K562 (cell line): ENCODE measurements around the gene TMEM60. TPM values are rescaled to one million over a fixed set of nuclear protein-coding genes. Genes with fewer than 3 reads are reported as not detected.

Experiments used
- ATAC-seq: fragments of 200-7000 bp; cut with Tn5 transposase; 3 replicates; pipeline ENCODE4 v1.9.1; 2020; ENCODE audit warnings: moderate library complexity
- BruUV-seq: library from RNA; stranded (reverse); fragments of 400-500 nt; replicated peaks from 2 replicates; lab custom pipeline; 2021; lab: Mats Ljungman, UMichigan
- CTCF ChIA-PET: fragments of 300-600 bp; formaldehyde crosslinking; extraction: SDS; loops from one replicate; lab custom pipeline; 2021; ENCODE audit warnings: low intra/inter-chr PET ratio; lab: Yijun Ruan, JAX
- POLR2A ChIA-PET: fragments of 300-600, 350-650 bp; sonication (Branson Sonifier 250); formaldehyde crosslinking; extraction: SDS; loops from one replicate; lab custom pipeline; 2021; ENCODE audit warnings: antibody characterized with exemption, inconsistent platforms; lab: Yijun Ruan, JAX
- DNase-seq, 4 experiments: peaks; one replicate each; pipeline versions ENCODE4 v3.0.0 to v3.0.0-alpha.2; 2011 to 2018; ENCODE audit warnings: low spot score in 3 of 4, mixed read lengths in 3 of 4; ENCODE audit errors: extremely low read depth in 1 of 4
- FAIRE-seq: peaks from 2 replicates; lab custom pipeline; 2011; peaks lifted over from hg19 to GRCh38; lab: Jason Lieb, UNC
- H2AFZ ChIP-seq: 2 replicates; pipeline ENCODE4 v1.6.0; 2011; ENCODE audit warnings: low read depth, low read length, control low read depth, inconsistent platforms
- H3K27ac ChIP-seq: fragments of 200-600 bp; 3 replicates; pipeline ENCODE4 v1.8.0; 2011; ENCODE audit warnings: low read depth, mild to moderate bottlenecking, control low read depth, inconsistent platforms, low read length, moderate library complexity, mixed read lengths; ENCODE audit errors: extremely low read depth
- H3K27me3 ChIP-seq, 2 experiments: fragments of 300-600 bp in 1 of 2; 2 replicates in 1 of 2; 3 replicates in 1 of 2; pipeline versions ENCODE4 v1.6.0 to v1.8.0; 2011; ENCODE audit warnings: inconsistent platforms in 2 of 2, low read length in 2 of 2, mild to moderate bottlenecking in 1 of 2, mixed read lengths in 1 of 2, moderate library complexity in 1 of 2; ENCODE audit not compliant: control insufficient read depth in 2 of 2, insufficient read depth in 2 of 2
- H3K36me3 ChIP-seq: fragments of 300-600 bp; 3 replicates; pipeline ENCODE4 v1.8.0; 2011; ENCODE audit warnings: mild to moderate bottlenecking, low read length, inconsistent platforms; ENCODE audit not compliant: control insufficient read depth, insufficient read depth
- H3K4me1 ChIP-seq, 2 experiments: fragments of 200-600 bp in 1 of 2; replicated peaks in 1 of 2; 2 replicates in 1 of 2; 3 replicates in 1 of 2; pipeline versions ENCODE4 v1.5.1 to v1.8.0; 2011; ENCODE audit warnings: inconsistent platforms in 2 of 2, low read length in 2 of 2, mild to moderate bottlenecking in 1 of 2, mixed read lengths in 1 of 2, moderate library complexity in 1 of 2; ENCODE audit not compliant: control insufficient read depth in 2 of 2, insufficient read depth in 2 of 2
- H3K4me2 ChIP-seq: 2 replicates; pipeline ENCODE4 v1.6.1; 2011; ENCODE audit warnings: low read length, control low read depth, inconsistent platforms, mixed read lengths; ENCODE audit not compliant: insufficient read depth
- H3K4me3 ChIP-seq: fragments of 200-600 bp; sonication (generic), shearing (Covaris generic); 2 replicates; pipeline ENCODE4 v1.5.1; 2016; ENCODE audit warnings: control low read depth, inconsistent platforms
- H3K79me2 ChIP-seq: fragments of 200-600 bp; 3 replicates; pipeline ENCODE4 v1.8.0; 2011; ENCODE audit warnings: low read length, inconsistent platforms; ENCODE audit not compliant: control insufficient read depth, insufficient read depth
- H3K9ac ChIP-seq, 2 experiments: 2 replicates each; pipeline versions ENCODE4 v1.6.0 to v1.6.1; 2011; ENCODE audit warnings: low read depth in 2 of 2, low read length in 2 of 2, control low read depth in 1 of 2, inconsistent platforms in 1 of 2, mild to moderate bottlenecking in 1 of 2, mixed read lengths in 1 of 2; ENCODE audit not compliant: insufficient read depth in 1 of 2
- H3K9me1 ChIP-seq: one replicate; pipeline ENCODE4 v1.6.0; 2011; ENCODE audit warnings: inconsistent platforms, mild to moderate bottlenecking, low read length, moderate library complexity; ENCODE audit not compliant: control insufficient read depth, insufficient read depth
- H3K9me3 ChIP-seq: replicated peaks from 2 replicates; pipeline ENCODE4 v1.5.1; 2011; ENCODE audit warnings: low read depth, low read length, inconsistent platforms; ENCODE audit not compliant: control insufficient read depth, insufficient read depth
- H4K20me1 ChIP-seq: replicated peaks from 2 replicates; pipeline ENCODE4 v1.6.1; 2011; ENCODE audit warnings: low read length, inconsistent platforms, mixed read lengths; ENCODE audit not compliant: control insufficient read depth, insufficient read depth
- ARID1B ChIP-seq: fragments of 450-650 bp; IDR thresholded peaks from 2 replicates; pipeline ENCODE4 v1.6.1; 2016; ENCODE audit warnings: antibody characterized with exemption, mild to moderate bottlenecking, inconsistent platforms
- DIDO1 ChIP-seq: fragments of 450-650 bp; IDR thresholded peaks from 2 replicates; pipeline ENCODE4 v1.6.1; 2016; ENCODE audit warnings: low read depth, missing biosample characterization, missing genetic modification characterization
- GTF3C2 ChIP-seq: IDR thresholded peaks from 3 replicates; pipeline ENCODE4 v1.6.1; 2011; ENCODE audit warnings: borderline replicate concordance, mild to moderate bottlenecking, moderate library complexity; ENCODE audit not compliant: insufficient read length; ENCODE audit errors: extremely low read depth
- HDAC3 ChIP-seq: fragments of 450-650 bp; IDR thresholded peaks from 2 replicates; pipeline ENCODE4 v1.6.1; 2018; ENCODE audit warnings: borderline replicate concordance, mild to moderate bottlenecking, moderate library complexity; ENCODE audit not compliant: partially characterized antibody
- MAZ ChIP-seq, 2 experiments: fragments of 450-650 bp in 1 of 2; sonication (generic) in 1 of 2; formaldehyde crosslinking; IDR thresholded peaks in 1 of 2; conservative IDR thresholded peaks in 1 of 2; 2 replicates each; pipeline versions ENCODE4 v1.4.0 to v1.5.0; 2020; ENCODE audit warnings: mild to moderate bottlenecking in 1 of 2, missing genetic modification reagents in 1 of 2
- NFATC3 ChIP-seq: fragments of 450-650 bp; IDR thresholded peaks from 2 replicates; pipeline ENCODE4 v1.6.1; 2017; ENCODE audit warnings: mild to moderate bottlenecking
- POLR2H ChIP-seq: IDR thresholded peaks from 2 replicates; pipeline ENCODE4 v1.6.1; 2016; ENCODE audit warnings: missing genetic modification characterization, low read depth, mild to moderate bottlenecking, control low read depth, missing compliant biosample characterization, moderate library complexity
- STAT5A ChIP-seq: IDR thresholded peaks from 2 replicates; pipeline ENCODE4 v1.6.1; 2012; ENCODE audit warnings: low read length, inconsistent platforms, borderline replicate concordance
- TAF9B ChIP-seq: fragments of 450-650 bp; IDR thresholded peaks from 2 replicates; pipeline ENCODE4 v1.6.1; 2018; ENCODE audit warnings: mild to moderate bottlenecking; ENCODE audit not compliant: partially characterized antibody
- TEAD2 ChIP-seq: fragments of 450-650 bp; IDR thresholded peaks from 2 replicates; pipeline ENCODE4 v1.6.1; 2016; ENCODE audit warnings: missing genetic modification characterization, control low read depth, missing compliant biosample characterization
- ZNF512 ChIP-seq: IDR thresholded peaks from 2 replicates; pipeline ENCODE4 v1.6.1; 2016; ENCODE audit warnings: missing genetic modification characterization, missing compliant biosample characterization
- whole genome bisulfite sequencing: fragments of 100-300 bp; shearing (Covaris generic); methylation state at CpG from one replicate; pipeline ENCODE4 v1.1.6; 2016; ENCODE audit warnings: low coverage, mixed read lengths; ENCODE audit not compliant: insufficient coverage; ENCODE audit errors: missing lambda C conversion rate; 5-methylcytosine and 5-hydroxymethylcytosine counted together
- in situ Hi-C: fragments of 300-500 bp; cut with MboI; formaldehyde crosslinking; loops from 4 replicates; pipeline ENCODE4 v1.15.0; 2018; ENCODE audit warnings: inconsistent platforms, mixed read lengths
- intact Hi-C: fragments of 100-400 bp; cut with micrococcal nuclease; formaldehyde crosslinking; loops from 2 replicates; pipeline ENCODE4 v1.14.2; 2022
- polyA plus RNA-seq, 8 experiments: library from polyadenylated mRNA; depleted of rRNA in 4 of 8; stranded (reverse) in 5 of 8; unstranded in 3 of 8; fragments of >200 nt; fragmentation: Nextera tagmentation in 2 of 8; fragmentation: Illumina TruSeq in 1 of 8; extraction: Ambion mirVana in 2 of 8; extraction: Trizol in 1 of 8; gene quantifications; 2 replicates each; pipeline versions ENCODE4 v1.2.1 to v1.2.3, GENCODE V29; 2011 to 2014; ENCODE audit warnings: inconsistent platforms in 1 of 8, missing spikeins in 1 of 8
- total RNA-seq, 7 experiments: library from RNA; depleted of rRNA in 6 of 7; stranded (reverse); fragments of >200 nt in 6 of 7; fragmentation: Illumina TruSeq in 2 of 7; extraction: Trizol in 2 of 7; gene quantifications; 2 replicates each; pipeline versions ENCODE4 v1.2.1 to v1.2.3, GENCODE V29; 2011 to 2021; ENCODE audit warnings: low replicate concordance in 1 of 7

Gene TMEM60
- total and polyA plus RNA-seq, 9 of the 15 experiments (the other 6 are each of a cell fraction or from before 2014, with no cell fraction given) = 12.5 to 140 (median 38.4) TPM

DNA sequence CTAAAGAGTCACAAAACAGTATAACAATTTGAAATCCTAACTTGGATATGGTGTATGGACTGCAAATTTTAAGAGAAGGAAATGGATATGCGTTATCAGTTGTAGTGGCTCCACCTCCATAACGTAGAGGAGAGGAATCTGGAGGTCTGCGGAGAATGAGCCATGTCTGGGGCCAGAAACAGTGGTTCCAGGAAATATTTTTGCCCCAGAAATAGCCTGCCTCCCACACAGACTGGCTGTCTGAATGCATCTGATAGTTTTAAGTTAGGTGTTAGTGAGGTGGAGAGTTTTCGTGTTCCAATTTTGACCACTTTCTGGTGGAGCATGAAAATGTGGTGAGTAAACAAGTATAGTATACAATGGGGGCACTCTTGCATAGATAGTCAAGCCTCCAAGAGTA, 1.9 kb upstream of the TMEM60 start:
- no peaks in the 10 kb centered on the region for H4K20me1 ChIP-seq
- H3K27me3 ChIP-seq = no peaks in the 10 kb centered on the region
- peaks cover 96% of the 10 kb centered on the region for H3K79me2 ChIP-seq
- FAIRE-seq (peak; percentile 93), DNase-seq (peak; percentile 48 to 90 (median 68)), ATAC-seq (peak; percentile 40)
- ChIA-PET CTCF (no interaction called here), POLR2A (interaction anchor here (1.4 kb wide), 1 partner anchor 30 kb away, joined by 5 read pairs; no protein-coding TSS in a partner anchor)
- intact Hi-C loops (loop anchor here (1.0 kb wide), 1 partner anchor 103 kb away; no protein-coding TSS in a partner anchor), in situ Hi-C loops (no loop called here)
- no peaks in the 10 kb centered on the region for H3K9me3 ChIP-seq
- H3K4me2 ChIP-seq = peak overlapping the region; percentile 92
- peaks cover 20% of the 10 kb centered on the region for H3K36me3 ChIP-seq
- H3K4me3 ChIP-seq = peak overlapping the region; percentile 75
- H3K4me1 ChIP-seq = peaks cover 16 to 25% of the 10 kb centered on the region in 2 experiments; a peak in 4 of 5 replicates
- H3K27ac ChIP-seq = peak overlapping the region; percentile 86
- BruUV-seq = TSS peak; percentile 38
- WGBS = 2% methylated on average over 4 of the region's 4 CpGs
- peak overlapping the region in 1 of 2 experiments; percentile 87; a peak in 3 of 4 replicates for H3K9ac ChIP-seq
- H3K9me1 ChIP-seq = no peaks in the 10 kb centered on the region
- peak overlapping the region; percentile 2; the same call in 1 of the 2 replicates for H2AFZ ChIP-seq
- TF ChIP-seq HDAC3 = peak; percentile 83
- TF ChIP-seq NFATC3 = no peak
- TF ChIP-seq STAT5A = peak; percentile 79
- 0 out of 4 replicates have a peak, but pooled peaks of 1 of the 2 experiments have one; percentile 33 for TF ChIP-seq MAZ (CRISPR knock-in tag; conservative IDR thresholded peaks at IDR 0.05 in 1 of 2, IDR thresholded peaks at IDR 0.05 in 1 of 2)
- TF ChIP-seq POLR2H (tag) = peak; percentile 43; the same call in 1 of the 2 replicates
- no peak for TF ChIP-seq TEAD2
- no peak for TF ChIP-seq GTF3C2
- no peak for TF ChIP-seq DIDO1 (tag)
- 0 out of 2 replicates have a peak, but pooled peaks have one; percentile 9 for TF ChIP-seq ZNF512 (tag)
- TF ChIP-seq ARID1B = peak; percentile 85
- TF ChIP-seq TAF9B = peak; percentile 28
